MM.1S (cell line): ENCODE data around the gene SORBS2.

ENCODE experiments used
- DNase-seq: peaks from one replicate; pipeline ENCODE4 v3.0.0-alpha.2; 2015
- H2AFZ ChIP-seq: fragments of 300-600 bp; sonication (generic); 2 replicates; pipeline ENCODE4 v1.6.0; 2016; ENCODE audit warnings: antibody characterized with exemption, low read length
- H3F3A ChIP-seq: fragments of 300-600 bp; sonication (generic); 2 replicates; pipeline ENCODE4 v1.6.1; 2016; ENCODE audit warnings: mild to moderate bottlenecking, antibody characterized with exemption, low read length, moderate library complexity, mixed read lengths; ENCODE audit not compliant: insufficient read depth
- H3K27ac ChIP-seq: fragments of 300-600 bp; sonication (generic); 2 replicates; pipeline ENCODE4 v1.5.1; 2016; ENCODE audit warnings: mild to moderate bottlenecking, low read length
- H3K27me3 ChIP-seq: fragments of 300-600 bp; sonication (generic); replicated peaks from 2 replicates; pipeline ENCODE4 v1.6.0; 2016; ENCODE audit warnings: low read length; ENCODE audit not compliant: insufficient read depth
- H3K36me3 ChIP-seq: fragments of 300-600 bp; sonication (generic); replicated peaks from 2 replicates; pipeline ENCODE4 v1.6.1; 2016; ENCODE audit warnings: mild to moderate bottlenecking, low read length, mixed read lengths; ENCODE audit not compliant: insufficient read depth
- H3K4me1 ChIP-seq: fragments of 300-600 bp; sonication (generic); 2 replicates; pipeline ENCODE4 v1.6.1; 2016; ENCODE audit warnings: low read length, mixed read lengths
- H3K4me2 ChIP-seq: fragments of 300-600 bp; sonication (generic); 2 replicates; pipeline ENCODE4 v1.6.0; 2016; ENCODE audit warnings: low read depth, low read length
- H3K4me3 ChIP-seq: fragments of 300-600 bp; sonication (generic); 2 replicates; pipeline ENCODE4 v1.5.1; 2016; ENCODE audit warnings: low read length, mixed read lengths
- H3K79me2 ChIP-seq: fragments of 300-600 bp; sonication (generic); 2 replicates; pipeline ENCODE4 v1.6.1; 2016; ENCODE audit warnings: mixed run types, low read length, mixed read lengths
- H3K9ac ChIP-seq: fragments of 300-600 bp; sonication (generic); 2 replicates; pipeline ENCODE4 v1.6.1; 2016; ENCODE audit warnings: low read length, mixed read lengths
- H3K9me2 ChIP-seq: fragments of 300-600 bp; sonication (generic); replicated peaks from 2 replicates; pipeline ENCODE4 v1.6.1; 2016; ENCODE audit warnings: mild to moderate bottlenecking, low read length, mixed read lengths; ENCODE audit not compliant: insufficient read depth
- H3K9me3 ChIP-seq: fragments of 300-600 bp; sonication (generic); replicated peaks from 2 replicates; pipeline ENCODE4 v1.6.1; 2016; ENCODE audit warnings: mild to moderate bottlenecking, low read length, mixed read lengths; ENCODE audit not compliant: insufficient read depth
- H4K20me1 ChIP-seq: fragments of 300-600 bp; sonication (generic); 2 replicates; pipeline ENCODE4 v1.6.1; 2016; ENCODE audit warnings: mild to moderate bottlenecking, low read length, moderate library complexity, mixed read lengths; ENCODE audit not compliant: insufficient read depth
- CTCF ChIP-seq: fragments of 300-600 bp; sonication (generic); IDR thresholded peaks from 2 replicates; pipeline ENCODE4 v1.5.1; 2016; ENCODE audit warnings: antibody characterized with exemption, low read length, mixed read lengths
- EZH2 ChIP-seq: fragments of 300-600 bp; sonication (generic); optimal IDR thresholded peaks from 2 replicates; pipeline ENCODE3; 2017; ENCODE audit warnings: low read depth, mild to moderate bottlenecking, antibody characterized with exemption, low read length, mixed read lengths
- EZH2phosphoT487 ChIP-seq: fragments of 300-600 bp; sonication (generic); IDR thresholded peaks from 2 replicates; pipeline ENCODE4 v1.6.1; 2018; ENCODE audit warnings: antibody characterized with exemption, low read length

Gene SORBS2

GRCh38 chr4:185567381-185568376 lies 244.3 kb downstream of the SORBS2 start:
- no peak overlapping the region for H3K27ac ChIP-seq
- H3K27me3 ChIP-seq, result no peaks in the 10 kb centered on the region
- no peaks in the 10 kb centered on the region for H3K36me3 ChIP-seq
- H3K9ac ChIP-seq, result no peak overlapping the region
- no peak overlapping the region for H2AFZ ChIP-seq
- H3K4me3 ChIP-seq, result no peak overlapping the region
- H3K9me3 ChIP-seq, result no peaks in the 10 kb centered on the region
- H3K4me1 ChIP-seq, result no peaks in the 10 kb centered on the region
- H3K4me2 ChIP-seq, result no peak overlapping the region
- no peak for TF ChIP-seq EZH2phosphoT487
- no peak for TF ChIP-seq CTCF
- TF ChIP-seq EZH2, result no peak
- H3F3A ChIP-seq, result no peaks in the 10 kb centered on the region
- H3K79me2 ChIP-seq, result no peaks in the 10 kb centered on the region
- no peak for DNase-seq
- no peaks in the 10 kb centered on the region for H4K20me1 ChIP-seq
- no peaks in the 10 kb centered on the region for H3K9me2 ChIP-seq

GRCh38 chr4:185566972-185567371 lies 245.0 kb downstream of the SORBS2 start:
- Histone ChIP-seq H3K79me2 (no peaks in the 10 kb centered on the region), H3K9me3 (no peaks in the 10 kb centered on the region), H3K9ac (no peak overlapping the region), H3K36me3 (no peaks in the 10 kb centered on the region), H3F3A (no peaks in the 10 kb centered on the region), H3K4me1 (no peaks in the 10 kb centered on the region), H3K27me3 (no peaks in the 10 kb centered on the region), H3K4me2 (no peak overlapping the region), H3K27ac (no peak overlapping the region), H2AFZ (no peak overlapping the region), H3K4me3 (no peak overlapping the region), H3K9me2 (no peaks in the 10 kb centered on the region), H4K20me1 (no peaks in the 10 kb centered on the region)
- TF ChIP-seq EZH2, result no peak
- TF ChIP-seq CTCF, result no peak
- no peak for DNase-seq

- H3K4me3 ChIP-seq, result no peak overlapping the region
- no peaks in the 10 kb centered on the region for H3K9me2 ChIP-seq
- no peaks in the 10 kb centered on the region for H4K20me1 ChIP-seq
- no peak overlapping the region for H3K4me2 ChIP-seq
- H3K79me2 ChIP-seq, result no peaks in the 10 kb centered on the region
- no peaks in the 10 kb centered on the region for H3K4me1 ChIP-seq
- no peaks in the 10 kb centered on the region for H3K9me3 ChIP-seq
- H3K27me3 ChIP-seq, result no peaks in the 10 kb centered on the region
- no peaks in the 10 kb centered on the region for H3F3A ChIP-seq
- DNase-seq, result no peak
- no peak overlapping the region for H3K9ac ChIP-seq
- no peak for TF ChIP-seq CTCF
- no peak overlapping the region for H3K27ac ChIP-seq
- H2AFZ ChIP-seq, result no peak overlapping the region
- no peaks in the 10 kb centered on the region for H3K36me3 ChIP-seq
Measured at GRCh38 chr4:185566425-185566824, 245.6 kb downstream of the SORBS2 start.
